NCI-H1436 treated with DMSO at 0.1 percent for 48 hours (cell line): ENCODE results near the gene SCAMP5.

ENCODE experiments used
- DNase-seq: peaks from one replicate; lab custom pipeline; 2025; lab: John Stamatoyannopoulos, UW

SCAMP5 gene

GRCh38 chr15:75070674-75071073 is 75.3 kb downstream of the SCAMP5 start:
- DNase-seq, result no peak
